Activated naive CD4-positive, alpha-beta T cell treated with anti-CD3 and anti-CD28 coated beads for 36 hours (primary cell): ENCODE results near the gene EFCAB5. TPM values are rescaled to one million over a fixed set of nuclear protein-coding genes. Genes with fewer than 3 reads are reported as not detected.
A peak's percentile ranks its signal among the peaks of the same experiment; 100 is the strongest.
"Not testable (repeated sequence)": the region's sequence is repeated elsewhere in the genome, so short reads cannot be mapped to it uniquely, and the experiment has no call there.

ENCODE experiments used
- CTCF ChIA-PET: fragments of 350-600 bp; sonication (Branson Sonifier 250); formaldehyde crosslinking; loops from one replicate; lab custom pipeline; 2021; ENCODE audit warnings: antibody characterized with exemption; lab: Charles Lee
- DNase-seq: peaks from one replicate; pipeline ENCODE4 v3.0.0-alpha.2; 2020
- H3K27ac Mint-ChIP-seq: one replicate; pipeline ENCODE4 v1.8.0; 2021; ENCODE audit warnings: mild to moderate bottlenecking, mixed read lengths
- H3K27me3 Mint-ChIP-seq: one replicate; pipeline ENCODE4 v1.8.0; 2021; ENCODE audit warnings: low read depth, mixed read lengths
- H3K36me3 Mint-ChIP-seq: one replicate; pipeline ENCODE4 v1.8.0; 2021; ENCODE audit warnings: low read depth, mixed read lengths
- H3K4me1 Mint-ChIP-seq: one replicate; pipeline ENCODE4 v1.8.0; 2021; ENCODE audit warnings: low read depth, mixed read lengths
- H3K4me3 Mint-ChIP-seq: one replicate; pipeline ENCODE4 v1.8.0; 2021; ENCODE audit warnings: mild to moderate bottlenecking, moderate library complexity, mixed read lengths
- H3K9me3 Mint-ChIP-seq: one replicate; pipeline ENCODE4 v1.8.0; 2021; ENCODE audit warnings: mixed read lengths
- intact Hi-C: fragments of 100-400 bp; cut with micrococcal nuclease; formaldehyde crosslinking; loops from one replicate; pipeline ENCODE4 v1.15.1; 2023
- total RNA-seq, 2 experiments: library from RNA; stranded (reverse); gene quantifications; one replicate each; pipeline ENCODE4 v1.2.3, GENCODE V29; 2021

Gene EFCAB5
- total RNA-seq, 2 experiments from 2014 or later: 0.35 to 0.55 TPM

DNA sequence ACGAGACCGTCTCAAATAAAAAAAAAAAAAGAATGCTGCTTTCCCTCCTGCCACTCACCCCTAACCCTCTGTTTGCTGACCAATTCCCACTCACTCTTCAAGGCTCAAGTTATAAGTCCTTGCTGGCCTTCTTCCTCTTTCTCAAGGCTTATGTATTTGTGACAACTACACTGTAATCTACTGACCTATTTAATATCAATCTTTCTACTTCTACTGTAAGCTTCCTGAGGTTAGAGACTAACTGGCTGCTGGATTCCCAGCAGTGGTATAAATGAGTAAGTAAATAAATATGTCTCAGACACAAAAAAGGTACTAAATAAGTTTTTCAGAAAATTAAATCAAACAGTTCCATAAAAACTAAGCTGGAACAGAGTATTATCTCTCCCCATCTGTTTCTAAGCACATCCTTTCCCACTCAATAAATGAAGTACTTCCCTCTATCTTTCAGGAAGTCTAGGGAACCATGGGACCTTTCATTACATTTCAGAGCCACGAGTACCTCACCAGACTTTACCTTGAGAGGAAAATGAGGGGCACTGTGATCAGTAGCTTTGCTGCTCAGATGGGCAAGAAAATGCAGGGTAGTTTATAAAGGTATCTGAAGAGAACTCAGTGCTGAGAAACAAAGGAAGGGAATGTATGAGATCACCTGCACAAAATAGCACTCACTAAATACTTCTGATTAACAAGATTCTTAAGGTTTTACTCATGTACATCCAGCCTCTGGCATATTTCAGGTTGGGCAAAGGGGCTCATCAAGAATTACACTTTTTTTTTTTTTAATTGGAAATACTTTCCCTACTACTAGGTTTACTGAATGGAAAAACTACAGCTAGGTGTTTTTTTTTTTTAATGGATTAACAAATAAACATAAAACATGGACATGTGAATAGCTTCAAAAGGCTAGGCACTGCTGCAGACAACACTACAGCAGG, 22.2 kb upstream of the EFCAB5 start:
- CTCF ChIA-PET: interaction anchor here (0.6 to 2.0 kb wide), 5 partner anchors 9 to 280 kb away, joined by 3 to 11 read pairs (median 4); no protein-coding TSS in a partner anchor
- Mint-ChIP-seq H3K9me3 (no peaks in the 10 kb centered on the region), H3K27me3 (no peaks in the 10 kb centered on the region), H3K27ac (no peak overlapping the region), H3K4me3 (no peak overlapping the region), H3K36me3 (no peaks in the 10 kb centered on the region), H3K4me1 (peaks cover 39% of the 10 kb centered on the region)
- no peak for DNase-seq
- intact Hi-C loops: no loop called here

DNA sequence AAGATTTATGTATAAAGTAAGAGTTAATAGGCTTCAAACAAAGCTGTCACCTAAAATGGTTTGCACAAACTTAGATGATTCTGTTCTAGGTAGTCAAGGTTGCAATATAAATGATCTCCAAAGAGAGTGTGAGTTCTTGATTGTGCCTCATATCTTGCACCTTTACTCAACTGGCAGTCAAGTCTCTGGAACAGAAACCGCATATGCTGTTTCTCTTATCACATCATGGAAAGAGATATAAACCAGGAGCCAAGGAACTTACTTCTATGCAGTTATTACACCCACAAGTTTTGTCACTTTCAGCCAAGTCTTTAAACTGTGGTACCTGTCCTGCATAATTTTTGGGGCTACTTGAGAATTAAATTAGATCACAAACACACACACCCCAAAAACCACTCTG, 16.6 kb upstream of the EFCAB5 start:
- H3K4me1 Mint-ChIP-seq: peaks cover 37% of the 10 kb centered on the region
- H3K36me3 Mint-ChIP-seq: no peaks in the 10 kb centered on the region
- H3K27ac Mint-ChIP-seq: no peak overlapping the region
- DNase-seq: no peak
- CTCF ChIA-PET: no interaction called here
- no peak overlapping the region for H3K4me3 Mint-ChIP-seq
- intact Hi-C loops: no loop called here
- no peaks in the 10 kb centered on the region for H3K27me3 Mint-ChIP-seq
- H3K9me3 Mint-ChIP-seq: no peaks in the 10 kb centered on the region

DNA sequence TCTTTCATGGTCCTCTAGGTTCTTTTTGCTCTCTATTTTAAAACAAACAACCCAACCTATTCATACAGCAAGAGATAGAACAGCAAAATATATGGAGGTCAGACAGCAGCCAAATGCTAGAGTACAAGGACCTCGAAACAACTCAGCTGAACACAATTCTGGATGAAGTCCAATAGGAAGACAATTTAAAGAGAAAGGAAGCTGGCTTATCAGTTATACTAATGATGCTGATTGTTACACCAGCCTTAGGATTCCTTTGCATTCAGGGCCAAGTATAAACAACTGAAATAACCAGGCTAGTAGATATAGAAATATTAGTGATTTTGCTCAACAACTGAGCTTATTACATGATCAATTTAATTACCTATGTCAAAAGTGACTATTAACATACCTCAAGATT, 13.9 kb upstream of the EFCAB5 start:
- no peaks in the 10 kb centered on the region for H3K36me3 Mint-ChIP-seq
- H3K27me3 Mint-ChIP-seq: no peaks in the 10 kb centered on the region
- H3K4me3 Mint-ChIP-seq: no peak overlapping the region
- CTCF ChIA-PET: interaction anchor here (0.6 to 1.2 kb wide), 3 partner anchors 11 to 558 kb away, joined by 3 to 5 read pairs (median 3); no protein-coding TSS in a partner anchor
- H3K27ac Mint-ChIP-seq: no peak overlapping the region
- H3K9me3 Mint-ChIP-seq: no peaks in the 10 kb centered on the region
- no peak for DNase-seq
- intact Hi-C loops: no loop called here
- peaks cover 32% of the 10 kb centered on the region for H3K4me1 Mint-ChIP-seq

DNA sequence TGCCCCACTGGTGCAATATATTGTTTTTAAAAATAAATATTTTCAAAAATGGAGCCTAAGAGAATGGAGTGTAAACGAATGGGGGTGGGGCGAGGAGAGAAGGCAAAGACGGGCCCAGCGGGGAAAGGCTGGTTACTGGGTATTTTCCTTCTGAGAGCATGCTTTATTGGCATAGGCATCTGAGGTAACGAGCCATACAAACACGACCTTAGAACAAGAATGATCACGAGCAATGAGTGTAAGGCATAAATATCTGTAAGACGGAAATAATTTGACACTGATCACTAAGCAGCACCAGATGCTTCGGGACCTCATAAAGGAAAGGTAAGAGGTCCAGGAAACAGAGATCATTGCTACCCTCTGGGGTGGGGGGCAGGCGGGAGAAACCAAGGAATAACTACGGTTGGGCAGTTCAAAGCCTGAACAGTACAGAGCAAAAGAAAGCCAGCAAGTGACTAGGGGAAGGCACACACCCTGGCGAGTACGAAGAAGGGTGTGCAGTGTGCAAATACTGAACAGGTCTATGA, 12.4 kb upstream of the EFCAB5 start:
- CTCF ChIA-PET: interaction anchor here (0.9 to 8.1 kb wide), 3 partner anchors 11 to 313 kb away, joined by 3 to 213 read pairs (median 18); no protein-coding TSS in a partner anchor
- H3K9me3 Mint-ChIP-seq: no peaks in the 10 kb centered on the region
- no peak overlapping the region for H3K4me3 Mint-ChIP-seq
- DNase-seq: peak; percentile 47
- no peaks in the 10 kb centered on the region for H3K36me3 Mint-ChIP-seq
- H3K27me3 Mint-ChIP-seq: no peaks in the 10 kb centered on the region
- H3K27ac Mint-ChIP-seq: no peak overlapping the region
- intact Hi-C loops: no loop called here
- H3K4me1 Mint-ChIP-seq: peaks cover 26% of the 10 kb centered on the region

DNA sequence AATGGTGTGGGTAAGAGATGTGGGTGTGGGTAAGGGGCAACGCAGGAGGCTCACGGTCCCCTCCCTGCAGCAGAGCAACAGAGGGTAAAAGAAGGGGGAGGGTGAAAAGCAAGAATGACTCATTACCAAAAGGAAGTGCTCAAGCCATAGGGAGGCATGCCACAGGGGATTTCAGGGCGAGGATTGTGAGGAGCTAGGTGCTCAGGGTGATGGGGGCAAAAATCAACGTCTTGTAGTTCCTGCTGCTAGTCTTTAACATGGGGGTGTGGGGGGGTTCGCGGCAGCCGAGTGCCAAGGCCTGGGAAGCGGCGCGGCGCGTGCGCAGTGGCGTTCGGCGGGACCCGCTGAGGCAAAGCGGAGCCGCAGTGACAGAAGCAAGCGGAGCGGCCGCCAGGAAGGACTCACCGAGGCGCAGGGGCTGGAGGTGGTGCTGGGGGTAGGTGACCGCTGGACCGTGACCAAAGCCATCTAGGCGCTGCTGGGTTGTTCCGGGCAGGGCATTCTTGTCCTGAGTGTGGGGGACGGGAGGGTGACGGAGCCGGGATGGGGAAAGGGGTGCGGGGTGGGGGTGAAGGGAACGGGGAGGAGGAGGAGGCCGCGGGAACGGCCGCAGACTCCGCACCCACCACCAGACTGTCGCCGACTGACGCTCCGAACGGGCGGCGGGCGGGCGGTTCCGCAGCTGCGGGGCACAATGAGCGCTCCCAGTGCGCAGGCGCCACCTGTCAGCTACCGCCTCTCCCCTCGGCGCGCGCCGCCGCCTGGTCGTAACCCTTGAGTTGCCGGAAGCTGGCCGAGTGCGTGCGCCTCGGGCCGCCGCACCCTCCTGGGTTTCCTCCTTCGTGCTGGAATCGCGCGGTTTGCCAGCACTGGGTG, 11.7 kb upstream of the EFCAB5 start, which contains the start of gene SSH2:
TSS of gene SSH2 (minus strand) at position 696 of the 876 bp plus-strand sequence. CDS start at position 468, 228 bp downstream.
- CTCF ChIA-PET: interaction anchor here (0.6 to 8.1 kb wide), 12 partner anchors 12 to 363 kb away, joined by 3 to 213 read pairs (median 14); partner anchors contain the start of gene ABHD15
- intact Hi-C loops: loop anchor here (1.0 to 5.0 kb wide), 3 partner anchors 93 to 362 kb away; partner anchors contain the start of genes ABHD15 and TP53I13
- Mint-ChIP-seq H3K27me3 (no peaks in the 10 kb centered on the region), H3K36me3 (no peaks in the 10 kb centered on the region), H3K4me3 (no peak within 1 kb of the TSS), H3K27ac (no peak within 1 kb of the TSS), H3K9me3 (no peaks in the 10 kb centered on the region), H3K4me1 (peaks cover 24% of the 10 kb centered on the region)
- peak; percentile 90 for DNase-seq

DNA sequence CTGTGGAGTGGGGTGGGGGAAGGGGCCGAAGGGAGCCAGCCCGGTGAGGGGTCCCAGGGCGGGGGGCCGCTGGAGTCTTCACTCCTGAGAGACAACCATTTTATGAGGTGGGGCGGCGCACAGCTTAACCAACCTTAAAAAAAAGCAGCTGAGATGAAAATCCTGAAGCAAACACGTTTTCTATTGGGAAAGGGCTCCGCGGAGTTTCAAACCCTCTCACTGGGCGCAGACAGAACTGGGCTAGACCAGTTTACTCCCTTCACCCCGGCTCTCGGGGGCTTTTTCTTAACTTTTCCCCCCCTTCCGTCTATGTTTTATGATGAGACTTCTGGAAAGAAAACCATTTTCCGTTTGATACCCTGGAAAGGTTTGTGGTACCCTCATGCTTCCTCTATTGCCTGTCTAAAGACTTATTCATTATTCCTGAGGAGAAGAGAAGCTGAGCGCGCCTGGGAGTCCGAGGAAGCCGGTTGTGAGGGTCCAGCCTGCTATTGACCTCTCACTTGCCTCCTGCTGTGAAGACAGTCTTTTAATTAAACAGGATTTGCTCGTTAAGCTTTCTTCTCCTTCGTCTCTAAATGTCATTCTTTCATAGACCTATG, 10.9 kb upstream of the EFCAB5 start:
- DNase-seq: no peak
- H3K4me1 Mint-ChIP-seq: peaks cover 18% of the 10 kb centered on the region
- no peaks in the 10 kb centered on the region for H3K27me3 Mint-ChIP-seq
- no peaks in the 10 kb centered on the region for H3K36me3 Mint-ChIP-seq
- H3K4me3 Mint-ChIP-seq: no peak overlapping the region
- CTCF ChIA-PET: interaction anchor here (0.6 to 8.1 kb wide), 50 partner anchors 9 to 1219 kb away, joined by 3 to 213 read pairs (median 5); partner anchors contain the start of genes ABHD15, CORO6, EFCAB5 and NUFIP2
- no peaks in the 10 kb centered on the region for H3K9me3 Mint-ChIP-seq
- no peak overlapping the region for H3K27ac Mint-ChIP-seq
- intact Hi-C loops: loop anchor here (1.0 to 5.0 kb wide), 9 partner anchors 62 to 363 kb away; partner anchors contain the start of genes ABHD15 and TP53I13

DNA sequence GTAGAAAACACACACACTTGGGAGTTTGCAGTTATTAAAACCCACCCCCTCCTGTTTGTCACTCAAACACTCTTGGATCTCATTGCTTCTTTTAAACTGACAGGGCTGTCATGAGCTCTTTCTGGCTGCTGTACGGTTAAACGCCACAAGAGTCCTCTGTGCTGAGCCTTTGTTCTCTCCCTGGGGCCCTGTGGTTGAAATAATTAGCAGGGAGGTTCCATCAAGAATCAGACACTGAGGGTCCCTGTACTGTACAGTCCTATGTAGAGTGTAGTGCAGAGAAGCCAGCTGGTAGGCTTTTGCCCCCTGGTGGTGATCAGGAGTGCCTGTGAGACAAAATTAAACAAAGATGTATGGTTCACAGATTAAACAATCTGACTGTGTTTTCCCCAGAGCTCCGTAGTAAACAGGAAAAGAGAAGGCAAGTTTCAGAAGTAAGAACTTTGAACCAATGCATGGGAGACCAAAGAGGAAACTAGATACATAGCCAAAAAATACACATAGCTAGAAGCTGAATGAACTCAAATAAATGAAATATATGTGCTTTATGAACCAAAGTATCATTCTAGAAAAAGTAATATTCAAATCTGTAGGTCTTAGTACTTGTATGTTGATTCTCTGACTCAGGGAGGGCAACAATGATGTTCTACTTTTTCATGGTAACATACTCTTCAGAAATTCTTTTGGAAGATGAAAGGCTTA, 10.1 kb upstream of the EFCAB5 start:
- CTCF ChIA-PET: interaction anchor here (0.6 to 8.1 kb wide), 62 partner anchors 8 to 1220 kb away, joined by 3 to 213 read pairs (median 4); partner anchors contain the start of genes ABHD15, CORO6, EFCAB5 and NUFIP2
- no peak overlapping the region for H3K27ac Mint-ChIP-seq
- H3K4me1 Mint-ChIP-seq: peaks cover 16% of the 10 kb centered on the region
- no peaks in the 10 kb centered on the region for H3K9me3 Mint-ChIP-seq
- H3K36me3 Mint-ChIP-seq: no peaks in the 10 kb centered on the region
- DNase-seq: peak; percentile 78
- H3K27me3 Mint-ChIP-seq: no peaks in the 10 kb centered on the region
- H3K4me3 Mint-ChIP-seq: no peak overlapping the region
- intact Hi-C loops: loop anchor here (1.0 to 5.0 kb wide), 8 partner anchors 63 to 364 kb away; partner anchors contain the start of genes ABHD15 and TP53I13

DNA sequence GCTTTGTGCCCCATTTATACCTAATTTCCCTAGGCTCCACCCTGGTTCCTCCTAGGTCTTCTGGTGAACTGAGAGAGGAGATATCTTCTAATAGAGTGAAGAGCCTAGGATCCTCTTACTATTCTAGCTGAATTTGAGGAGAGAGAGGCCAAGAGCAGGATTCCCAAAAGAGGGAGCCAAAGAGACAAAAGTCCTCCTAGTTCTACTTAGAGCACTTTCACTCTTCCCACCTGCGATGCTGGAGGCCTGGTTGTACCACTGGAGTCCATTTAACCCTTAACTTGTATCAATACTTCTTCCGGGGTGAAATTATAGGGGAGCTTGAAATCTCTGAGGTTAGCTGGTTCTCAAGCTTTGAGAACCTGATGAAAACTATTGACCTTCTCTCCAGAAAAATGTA, 8.1 kb upstream of the EFCAB5 start:
- Mint-ChIP-seq H3K4me3 (no peak overlapping the region), H3K4me1 (peaks cover 4% of the 10 kb centered on the region), H3K27me3 (no peaks in the 10 kb centered on the region), H3K9me3 (no peaks in the 10 kb centered on the region), H3K36me3 (no peaks in the 10 kb centered on the region), H3K27ac (no peak overlapping the region)
- intact Hi-C loops: loop anchor here (5.0 kb wide), 2 partner anchors 89 to 366 kb away; partner anchors contain the start of genes ABHD15 and TP53I13
- no peak for DNase-seq
- CTCF ChIA-PET: interaction anchor here (0.7 to 8.1 kb wide), 3 partner anchors 88 to 129 kb away, joined by 3 to 213 read pairs (median 6); no protein-coding TSS in a partner anchor

DNA sequence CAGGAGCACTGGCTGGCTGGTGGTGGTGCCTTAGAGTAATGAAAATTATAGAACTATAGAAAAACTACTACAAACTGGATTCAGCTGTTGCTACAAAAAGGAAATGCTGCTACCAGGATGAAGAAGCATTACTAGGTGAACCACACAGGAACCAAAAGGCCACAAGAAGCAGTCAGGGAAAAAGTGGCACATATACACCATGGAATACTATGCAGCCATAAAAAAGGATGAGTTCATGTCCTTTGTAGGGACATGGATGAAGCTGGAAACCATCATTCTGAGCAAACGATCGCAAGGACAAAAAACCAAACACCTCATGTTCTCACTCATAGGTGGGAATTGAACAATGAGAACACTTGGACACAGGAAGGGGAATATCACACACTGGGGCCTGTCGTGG, 5.5 kb upstream of the EFCAB5 start:
- H3K9me3 Mint-ChIP-seq, intact Hi-C loops, DNase-seq, H3K27me3 Mint-ChIP-seq, H3K4me1 Mint-ChIP-seq, H3K4me3 Mint-ChIP-seq, H3K36me3 Mint-ChIP-seq, H3K27ac Mint-ChIP-seq: not testable (repeated sequence)
- CTCF ChIA-PET: interaction anchor here (0.6 to 8.1 kb wide), 4 partner anchors 124 to 297 kb away, joined by 3 to 213 read pairs (median 4); no protein-coding TSS in a partner anchor

DNA sequence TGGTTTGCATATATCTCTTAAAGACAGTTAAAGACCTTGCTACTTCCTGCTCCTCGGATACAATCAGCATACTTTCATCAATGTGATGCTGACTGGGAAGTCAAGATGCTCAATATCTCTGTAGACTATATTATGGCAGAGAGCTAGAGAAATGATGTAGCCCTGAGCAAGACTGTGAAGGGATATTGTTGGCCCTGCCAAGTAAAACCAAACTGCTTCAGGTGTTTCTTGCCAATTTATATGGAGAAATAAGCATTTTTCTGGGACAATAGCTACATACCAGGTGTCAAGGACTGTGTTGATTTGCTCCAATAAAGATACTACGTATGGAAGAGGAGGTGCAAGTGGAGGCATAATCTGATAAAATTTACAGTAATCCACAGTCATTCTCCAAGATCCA, 4.7 kb upstream of the EFCAB5 start:
- CTCF ChIA-PET: interaction anchor here (0.6 to 1.4 kb wide), 2 partner anchors 129 to 1190 kb away, joined by 4 read pairs; no protein-coding TSS in a partner anchor
- no peaks in the 10 kb centered on the region for H3K27me3 Mint-ChIP-seq
- no peak for DNase-seq

More for the DNA sequence above, 4.7 kb upstream of the EFCAB5 start:
- Mint-ChIP-seq H3K4me1 (no peaks in the 10 kb centered on the region), H3K9me3 (no peaks in the 10 kb centered on the region), H3K4me3 (no peak overlapping the region), H3K36me3 (no peaks in the 10 kb centered on the region), H3K27ac (no peak overlapping the region)
- intact Hi-C loops: no loop called here
